HG03280 (cell line): ENCODE results near the gene NACC1.

Experiments used
- ATAC-seq: cut with Tn5 transposase; IDR thresholded peaks from one replicate; pipeline ENCODE4 v1.9.1; 2021; ENCODE audit warnings: mild to moderate bottlenecking, moderate library complexity; ENCODE audit not compliant: unreplicated experiment

Gene NACC1

DNA sequence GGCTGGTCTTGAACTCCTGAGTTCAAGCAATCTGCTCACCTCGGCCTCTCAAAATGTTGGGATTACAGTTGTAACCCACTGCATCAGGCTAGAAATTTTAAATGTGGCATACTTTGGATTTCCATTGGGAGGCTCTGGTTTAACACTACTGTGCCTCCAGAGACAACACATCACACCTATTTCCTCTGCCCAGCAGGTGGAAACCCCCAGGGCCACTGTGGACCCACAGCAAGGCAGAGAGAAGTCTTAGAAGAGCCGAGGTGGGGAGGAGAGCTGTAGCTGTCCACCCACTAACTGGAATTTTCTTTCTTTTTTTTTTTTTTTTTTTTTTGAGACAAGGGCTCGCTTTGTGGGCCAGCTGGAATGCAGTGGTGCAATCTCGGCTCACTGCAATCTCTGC lies 71.5 kb downstream of the NACC1 start:
- no peak for ATAC-seq
